Neural crest cell (in vitro differentiated cells): ENCODE data around the gene SPACA4. TPM values are rescaled to one million over a fixed set of nuclear protein-coding genes. Genes with fewer than 3 reads are reported as not detected.

Source experiments
- DNase-seq: peaks from one replicate; pipeline ENCODE4 v3.0.0; 2021; ENCODE audit warnings: low read depth, mixed read lengths, low spot score
- H3K27ac Mint-ChIP-seq: one replicate; pipeline ENCODE4 v1.8.0; 2021; ENCODE audit warnings: mild to moderate bottlenecking, mixed read lengths; ENCODE audit not compliant: unreplicated experiment
- H3K27me3 Mint-ChIP-seq: 2 replicates; pipeline ENCODE4 v1.8.0; 2021; ENCODE audit warnings: low read depth, mild to moderate bottlenecking, mixed read lengths
- H3K36me3 Mint-ChIP-seq: 2 replicates; pipeline ENCODE4 v1.8.0; 2021; ENCODE audit warnings: low read depth, mild to moderate bottlenecking, mixed read lengths
- H3K4me1 Mint-ChIP-seq: 2 replicates; pipeline ENCODE4 v1.8.0; 2021; ENCODE audit warnings: mixed read lengths
- H3K4me3 Mint-ChIP-seq: one replicate; pipeline ENCODE4 v1.8.0; 2021; ENCODE audit warnings: mild to moderate bottlenecking, mixed read lengths
- H3K9me3 Mint-ChIP-seq: 2 replicates; pipeline ENCODE4 v1.8.0; 2021; ENCODE audit warnings: mixed read lengths
- CTCF ChIP-seq: fragments of 200-600 bp; sonication (generic); conservative IDR thresholded peaks from 2 replicates; pipeline ENCODE4 v1.5.0; 2021; ENCODE audit warnings: antibody characterized with exemption, mild to moderate bottlenecking
- total RNA-seq: library from RNA; stranded (reverse); gene quantifications from 2 replicates; pipeline ENCODE4 v1.2.1, GENCODE V29; 2021

Gene SPACA4
- total RNA-seq, 1 donor from 2014 or later, result not detected

- Mint-ChIP-seq H3K27ac (no peak overlapping the region), H3K4me3 (peak overlapping the region; percentile 74), H3K27me3 (peaks cover 50% of the 10 kb centered on the region)
Observed at GRCh38 chr19:48634424-48635262, 28.1 kb downstream of the SPACA4 start.

DNA sequence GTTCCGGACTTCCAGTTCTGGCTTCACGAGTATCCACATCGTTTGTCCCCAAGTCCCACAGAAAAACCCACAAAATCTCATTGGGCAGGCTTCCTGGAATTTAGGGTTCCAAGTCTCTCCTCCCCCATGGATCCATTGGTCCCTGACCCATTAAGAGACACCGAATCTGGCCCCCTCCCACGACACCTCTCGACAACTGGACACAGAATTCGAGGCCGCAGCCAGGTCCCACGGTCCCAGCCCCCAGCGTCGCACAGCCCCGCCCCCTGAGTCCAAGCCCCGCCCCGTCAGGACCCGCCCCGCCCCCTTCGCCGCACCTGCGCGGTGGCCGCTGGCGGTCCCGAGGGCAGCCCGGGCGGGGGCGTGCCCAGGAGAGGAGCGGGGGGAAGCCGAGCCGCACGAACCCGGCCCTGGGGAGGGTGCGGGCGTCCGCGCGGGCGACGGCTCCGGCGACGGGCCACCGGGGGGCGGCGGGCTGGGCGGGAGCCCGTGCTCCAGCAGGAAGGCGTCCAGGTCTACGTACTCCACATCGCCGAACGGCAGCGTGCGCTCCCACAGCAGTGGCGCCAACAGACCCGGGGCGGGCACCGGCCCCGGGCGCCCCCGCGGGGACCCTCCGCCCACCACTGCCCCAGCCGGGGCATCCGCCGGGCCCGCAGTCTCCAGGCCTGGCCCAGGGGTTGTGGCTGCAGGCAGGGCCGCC is 28.9 kb downstream of the SPACA4 start:
- Mint-ChIP-seq H3K27ac (no peak overlapping the region), H3K4me1 (peaks cover 49% of the 10 kb centered on the region), H3K36me3 (peaks cover 2% of the 10 kb centered on the region), H3K27me3 (peaks cover 51% of the 10 kb centered on the region), H3K4me3 (peak overlapping the region; percentile 74), H3K9me3 (peaks cover 4% of the 10 kb centered on the region)
- no peak for DNase-seq
- TF ChIP-seq CTCF, result no peak

More at GRCh38 chr19:48634424-48635262, 28.1 kb downstream of the SPACA4 start:
- TF ChIP-seq CTCF, result no peak
- Mint-ChIP-seq H3K36me3 (peaks cover 2% of the 10 kb centered on the region), H3K4me1 (peaks cover 57% of the 10 kb centered on the region), H3K9me3 (peaks cover 4% of the 10 kb centered on the region)
- DNase-seq, result peak; percentile 83

GRCh38 chr19:48635966-48636858 is 29.7 kb downstream of the SPACA4 start:
- H3K4me1 Mint-ChIP-seq, result peaks cover 42% of the 10 kb centered on the region
- no peak overlapping the region for H3K27ac Mint-ChIP-seq
- peaks cover 53% of the 10 kb centered on the region for H3K27me3 Mint-ChIP-seq
- peaks cover 2% of the 10 kb centered on the region for H3K36me3 Mint-ChIP-seq
- no peak for DNase-seq
- H3K9me3 Mint-ChIP-seq, result peaks cover 4% of the 10 kb centered on the region
- no peak for TF ChIP-seq CTCF
- peak overlapping the region; percentile 83 for H3K4me3 Mint-ChIP-seq

GRCh38 chr19:48636859-48637448 is 30.4 kb downstream of the SPACA4 start, which contains the start of gene DBP:
DBP (minus strand) TSS chr19:48637379; CDS start chr19:48636994, 385 bp downstream.
- H3K36me3 Mint-ChIP-seq, result peaks cover 2% of the 10 kb centered on the region
- peak within 1 kb of the TSS; percentile 93 for H3K27ac Mint-ChIP-seq
- H3K27me3 Mint-ChIP-seq, result peaks cover 52% of the 10 kb centered on the region
- H3K4me3 Mint-ChIP-seq, result peak within 1 kb of the TSS; percentile 85
- peaks cover 4% of the 10 kb centered on the region for H3K9me3 Mint-ChIP-seq
- no peak for DNase-seq
- TF ChIP-seq CTCF, result no peak
- H3K4me1 Mint-ChIP-seq, result peaks cover 36% of the 10 kb centered on the region

GRCh38 chr19:48637449-48637947 is 31.0 kb downstream of the SPACA4 start:
- Mint-ChIP-seq H3K4me1 (peaks cover 33% of the 10 kb centered on the region), H3K9me3 (peaks cover 4% of the 10 kb centered on the region), H3K27me3 (peaks cover 53% of the 10 kb centered on the region), H3K36me3 (peaks cover 2% of the 10 kb centered on the region), H3K4me3 (peak overlapping the region; percentile 85), H3K27ac (peak overlapping the region; percentile 93)
- peak; percentile 92 for DNase-seq
- TF ChIP-seq CTCF, result no peak
